Activated T-helper 17 cell treated with anti-CD3 and anti-CD28 coated beads, Interleukin-2, amount 50 U/mL, for 72 hours (primary cell): ENCODE results near the gene KCNS1. TPM values are rescaled to one million over a fixed set of nuclear protein-coding genes. Genes with fewer than 3 reads are reported as not detected.
A peak's percentile ranks its signal among the peaks of the same experiment; 100 is the strongest.
"Not testable (repeated sequence)": the region's sequence is repeated elsewhere in the genome, so short reads cannot be mapped to it uniquely, and the experiment has no call there.

ENCODE experiments used
- ATAC-seq: fragments of 150-1000 bp; cut with Tn5 transposase; replicated peaks from 2 replicates; pipeline ENCODE4 v1.10.0; 2021; ENCODE audit warnings: mild to moderate bottlenecking, moderate library complexity
- H3K27ac Mint-ChIP-seq: one replicate; pipeline ENCODE4 v1.8.0; 2022; ENCODE audit warnings: mixed read lengths
- H3K27me3 Mint-ChIP-seq: one replicate; pipeline ENCODE4 v1.8.0; 2022; ENCODE audit warnings: mixed read lengths
- H3K36me3 Mint-ChIP-seq: one replicate; pipeline ENCODE4 v1.8.0; 2022; ENCODE audit warnings: low read depth, mild to moderate bottlenecking, mixed read lengths
- H3K4me1 Mint-ChIP-seq: one replicate; pipeline ENCODE4 v1.8.0; 2022; ENCODE audit warnings: mixed read lengths
- H3K4me3 Mint-ChIP-seq: one replicate; pipeline ENCODE4 v1.8.0; 2022; ENCODE audit warnings: mild to moderate bottlenecking, mixed read lengths
- H3K9me3 Mint-ChIP-seq: one replicate; pipeline ENCODE4 v1.8.0; 2022; ENCODE audit warnings: mixed read lengths
- total RNA-seq, 2 donors: library from RNA; stranded (reverse); gene quantifications; one replicate each; pipeline ENCODE4 v1.2.3, GENCODE V29; 2022

KCNS1 gene
- total RNA-seq, 2 donors from 2014 or later = 0.15 to 0.24 TPM

- no peak for ATAC-seq
- H3K9me3 Mint-ChIP-seq = peaks cover 4% of the 10 kb centered on the region
- H3K4me3 Mint-ChIP-seq = no peak overlapping the region
- H3K27me3 Mint-ChIP-seq = no peaks in the 10 kb centered on the region
- peaks cover 100% of the 10 kb centered on the region for H3K36me3 Mint-ChIP-seq
- peaks cover 10% of the 10 kb centered on the region for H3K4me1 Mint-ChIP-seq
- H3K27ac Mint-ChIP-seq = no peak overlapping the region
These were observed 23.4 kb downstream of the KCNS1 start for GRCh38 chr20:45077559-45077958.

DNA sequence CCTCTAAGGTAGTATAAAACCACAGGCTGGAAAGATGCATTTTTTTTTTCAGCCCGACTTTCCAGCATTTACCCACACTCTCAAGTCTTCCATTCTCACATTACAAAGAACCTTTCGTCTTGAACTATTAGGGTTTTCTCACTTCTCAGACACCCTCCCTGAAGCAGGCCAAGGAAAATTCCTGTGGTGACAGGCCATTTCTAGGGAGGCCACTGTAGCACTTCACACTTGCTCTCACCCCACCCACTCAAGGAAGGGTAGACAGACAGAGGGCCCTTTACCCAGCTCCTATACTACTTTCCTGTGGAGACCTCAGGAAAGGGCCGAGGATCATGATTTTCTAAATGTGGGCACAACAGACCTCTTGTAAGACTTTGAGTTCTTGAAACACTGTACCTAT, 27.7 kb downstream of the KCNS1 start:
- Mint-ChIP-seq H3K4me1 (peaks cover 29% of the 10 kb centered on the region), H3K27ac (peak overlapping the region; percentile 65), H3K36me3 (peaks cover 99% of the 10 kb centered on the region), H3K9me3 (no peaks in the 10 kb centered on the region), H3K4me3 (no peak overlapping the region), H3K27me3 (no peaks in the 10 kb centered on the region)
- no peak for ATAC-seq

GRCh38 chr20:45072066-45072465, 28.9 kb downstream of the KCNS1 start:
- Mint-ChIP-seq H3K36me3 (peaks cover 99% of the 10 kb centered on the region), H3K4me1 (peaks cover 37% of the 10 kb centered on the region), H3K9me3 (no peaks in the 10 kb centered on the region), H3K27ac (no peak overlapping the region), H3K4me3 (no peak overlapping the region), H3K27me3 (no peaks in the 10 kb centered on the region)
- no peak for ATAC-seq

GRCh38 chr20:45070932-45071632, 29.8 kb downstream of the KCNS1 start:
- Mint-ChIP-seq H3K4me1 (peaks cover 44% of the 10 kb centered on the region), H3K27ac (no peak overlapping the region), H3K27me3 (no peaks in the 10 kb centered on the region), H3K36me3 (peaks cover 98% of the 10 kb centered on the region), H3K4me3 (no peak overlapping the region), H3K9me3 (no peaks in the 10 kb centered on the region)
- ATAC-seq = no peak

DNA sequence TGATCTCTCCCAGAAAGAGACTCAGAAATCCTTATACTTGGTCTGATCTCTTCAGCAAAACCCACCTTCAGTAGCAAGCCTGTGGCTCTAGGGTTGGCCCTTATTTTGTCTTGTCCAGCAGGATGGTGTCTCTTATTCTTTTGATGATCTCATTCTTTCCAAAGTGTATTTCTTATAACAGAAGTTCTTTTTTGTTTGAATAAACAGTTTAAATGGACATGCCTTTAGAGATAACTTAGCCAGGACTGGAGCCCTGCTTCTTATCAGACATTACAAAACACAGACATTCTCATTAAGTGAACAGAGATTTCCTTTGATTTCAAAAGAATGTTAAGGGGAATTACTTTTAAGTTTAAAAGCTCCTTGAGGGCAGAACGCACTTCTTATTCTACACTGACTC, 31.7 kb downstream of the KCNS1 start:
- Mint-ChIP-seq H3K4me3 (no peak overlapping the region), H3K9me3 (no peaks in the 10 kb centered on the region), H3K27me3 (no peaks in the 10 kb centered on the region), H3K36me3 (peaks cover 98% of the 10 kb centered on the region), H3K27ac (peak overlapping the region; percentile 42), H3K4me1 (peaks cover 53% of the 10 kb centered on the region)
- ATAC-seq = no peak

- Mint-ChIP-seq H3K4me1 (peaks cover 55% of the 10 kb centered on the region), H3K36me3 (peaks cover 97% of the 10 kb centered on the region), H3K27ac (peak overlapping the region; percentile 22), H3K9me3 (no peaks in the 10 kb centered on the region), H3K27me3 (no peaks in the 10 kb centered on the region), H3K4me3 (no peak overlapping the region)
- no peak for ATAC-seq
These were observed 33.4 kb downstream of the KCNS1 start for GRCh38 chr20:45067558-45067957.

DNA sequence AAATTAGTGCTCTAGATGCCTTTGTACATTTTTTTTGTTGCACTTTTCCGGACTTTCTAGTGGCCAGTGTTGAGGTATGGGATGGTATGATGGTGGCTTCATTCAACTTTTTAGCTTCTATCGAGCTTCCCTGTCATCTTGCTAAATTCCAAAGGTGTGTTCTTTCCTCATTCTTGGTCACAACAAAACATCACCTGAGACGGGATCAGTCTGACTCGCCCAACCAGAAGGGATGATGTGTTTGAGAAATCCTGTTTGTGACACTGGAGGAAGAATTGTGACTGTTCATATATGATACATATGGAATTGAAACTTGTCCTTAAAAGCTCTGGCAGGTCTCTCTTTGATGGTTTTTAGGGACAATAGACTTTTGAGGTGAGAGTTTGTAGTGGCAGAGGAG, 33.8 kb downstream of the KCNS1 start:
- Mint-ChIP-seq H3K27ac (peak overlapping the region; percentile 22), H3K36me3 (peaks cover 97% of the 10 kb centered on the region), H3K4me1 (peaks cover 58% of the 10 kb centered on the region), H3K9me3 (no peaks in the 10 kb centered on the region), H3K27me3 (no peaks in the 10 kb centered on the region), H3K4me3 (no peak overlapping the region)
- no peak for ATAC-seq

DNA sequence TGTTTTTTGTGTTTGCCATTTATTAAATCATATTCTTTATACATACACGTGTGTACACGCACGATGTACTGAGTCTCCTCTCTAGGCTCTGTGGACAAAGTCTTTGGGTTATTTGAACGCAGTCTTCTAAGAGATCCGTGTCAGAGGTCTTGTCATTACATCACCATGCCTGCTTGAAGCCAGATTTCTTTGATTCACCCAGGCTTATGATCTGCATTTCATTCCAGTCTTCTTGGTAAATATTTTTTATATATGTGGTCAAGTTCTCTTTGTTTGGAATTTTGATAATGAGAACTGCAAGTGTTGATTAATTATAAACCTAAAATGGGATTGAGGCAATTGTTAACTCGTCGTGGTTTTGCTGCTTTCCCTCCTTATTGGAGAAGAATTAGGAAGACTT, 34.6 kb downstream of the KCNS1 start:
- peaks cover 98% of the 10 kb centered on the region for H3K36me3 Mint-ChIP-seq
- peak overlapping the region; percentile 22 for H3K27ac Mint-ChIP-seq
- H3K9me3 Mint-ChIP-seq = no peaks in the 10 kb centered on the region
- peaks cover 66% of the 10 kb centered on the region for H3K4me1 Mint-ChIP-seq
- no peak overlapping the region for H3K4me3 Mint-ChIP-seq
- no peaks in the 10 kb centered on the region for H3K27me3 Mint-ChIP-seq
- no peak for ATAC-seq

DNA sequence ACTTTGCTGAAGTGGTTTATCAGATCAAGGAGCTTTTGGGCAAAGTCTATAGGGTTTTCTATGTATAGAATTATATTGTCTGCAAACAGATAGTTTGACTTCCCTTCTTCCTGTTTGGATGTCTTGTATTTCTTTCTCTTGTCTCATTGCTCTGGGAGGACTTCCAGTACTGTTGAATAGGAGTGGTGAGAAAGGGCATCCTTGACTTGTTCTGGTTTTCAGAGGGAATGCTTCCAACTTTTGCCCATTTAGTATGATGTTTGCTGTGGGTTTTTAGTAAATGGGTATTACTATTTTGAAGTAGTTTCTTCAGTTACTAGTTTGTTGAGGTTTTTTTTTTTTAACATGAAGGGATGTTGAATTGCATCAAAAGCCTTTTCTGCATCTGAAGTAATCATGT, 36.1 kb downstream of the KCNS1 start:
- no peak for ATAC-seq
- Mint-ChIP-seq H3K4me3 (peak overlapping the region; percentile 22), H3K36me3 (peaks cover 98% of the 10 kb centered on the region), H3K27me3 (no peaks in the 10 kb centered on the region), H3K4me1 (peaks cover 72% of the 10 kb centered on the region), H3K9me3 (no peaks in the 10 kb centered on the region), H3K27ac (peak overlapping the region; percentile 61)

GRCh38 chr20:45063107-45063506, 37.8 kb downstream of the KCNS1 start:
- Mint-ChIP-seq H3K4me1 (peaks cover 69% of the 10 kb centered on the region), H3K4me3 (peak overlapping the region; percentile 27), H3K36me3 (peaks cover 96% of the 10 kb centered on the region), H3K27ac (peak overlapping the region; percentile 48)
- ATAC-seq, H3K9me3 Mint-ChIP-seq, H3K27me3 Mint-ChIP-seq: not testable (repeated sequence)

DNA sequence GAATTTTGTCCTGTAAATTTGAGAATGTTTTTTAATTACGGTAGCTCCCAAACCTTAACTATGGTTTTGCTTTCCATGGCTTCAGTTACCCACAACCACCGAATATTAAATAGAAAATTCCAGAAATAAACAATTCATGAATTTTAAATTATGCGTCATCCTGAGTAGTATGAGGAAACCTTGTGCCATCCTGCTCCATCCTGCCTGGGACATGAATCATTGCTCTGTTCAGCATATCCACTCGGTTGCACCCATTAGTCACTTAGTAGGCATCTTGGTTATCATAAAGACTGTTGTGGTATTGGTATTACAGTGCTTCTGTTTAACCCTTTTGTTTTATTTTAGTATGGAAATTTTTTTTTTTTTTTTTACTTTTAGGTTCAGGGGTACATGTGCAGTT, 39.7 kb downstream of the KCNS1 start:
- Mint-ChIP-seq H3K4me1 (peaks cover 56% of the 10 kb centered on the region), H3K36me3 (peaks cover 96% of the 10 kb centered on the region), H3K4me3 (no peak overlapping the region), H3K27ac (peak overlapping the region; percentile 60), H3K9me3 (no peaks in the 10 kb centered on the region), H3K27me3 (no peaks in the 10 kb centered on the region)
- ATAC-seq = peak; percentile 97

- Mint-ChIP-seq H3K27me3 (no peaks in the 10 kb centered on the region), H3K36me3 (peaks cover 98% of the 10 kb centered on the region), H3K27ac (peak overlapping the region; percentile 60), H3K4me3 (no peak overlapping the region), H3K9me3 (no peaks in the 10 kb centered on the region), H3K4me1 (peaks cover 62% of the 10 kb centered on the region)
- no peak for ATAC-seq
These were observed 40.6 kb downstream of the KCNS1 start for GRCh38 chr20:45060294-45060693.

GRCh38 chr20:45059022-45059728, 41.8 kb downstream of the KCNS1 start:
- H3K4me3 Mint-ChIP-seq = peak overlapping the region; percentile 22
- no peaks in the 10 kb centered on the region for H3K27me3 Mint-ChIP-seq
- peak overlapping the region; percentile 72 for H3K27ac Mint-ChIP-seq
- no peaks in the 10 kb centered on the region for H3K9me3 Mint-ChIP-seq
- H3K36me3 Mint-ChIP-seq = peaks cover 98% of the 10 kb centered on the region
- peaks cover 59% of the 10 kb centered on the region for H3K4me1 Mint-ChIP-seq
- peak; percentile 38 for ATAC-seq

- no peaks in the 10 kb centered on the region for H3K9me3 Mint-ChIP-seq
- no peak for ATAC-seq
- peaks cover 98% of the 10 kb centered on the region for H3K36me3 Mint-ChIP-seq
- no peak overlapping the region for H3K4me3 Mint-ChIP-seq
- H3K4me1 Mint-ChIP-seq = peaks cover 63% of the 10 kb centered on the region
- peak overlapping the region; percentile 72 for H3K27ac Mint-ChIP-seq
- H3K27me3 Mint-ChIP-seq = no peaks in the 10 kb centered on the region
These were observed 42.6 kb downstream of the KCNS1 start for GRCh38 chr20:45058168-45058850.
